HepG2 (cell line): Measurements from ENCODE around the gene NCOA6. TPM values are rescaled to one million over a fixed set of nuclear protein-coding genes. Genes with fewer than 3 reads are reported as not detected.
A peak's percentile ranks its signal among the peaks of the same experiment; 100 is the strongest.

Experiments
- DPF2 ChIP-seq: sonication (generic); formaldehyde crosslinking; IDR thresholded peaks from 2 replicates; pipeline ENCODE4 v1.4.0; 2020; ENCODE audit warnings: mild to moderate bottlenecking, low read depth, missing genetic modification reagents, borderline replicate concordance
- FOXA3 ChIP-seq: IDR thresholded peaks from 2 replicates; pipeline ENCODE4 v1.6.1; 2016; ENCODE audit warnings: missing genetic modification reagents, missing compliant biosample characterization
- HIVEP1 ChIP-seq: sonication (generic); formaldehyde crosslinking; IDR thresholded peaks from 2 replicates; pipeline ENCODE4 v1.4.0; 2020; ENCODE audit warnings: mild to moderate bottlenecking, missing genetic modification reagents
- KAT8 ChIP-seq: IDR thresholded peaks from 2 replicates; pipeline ENCODE4 v1.6.1; 2016; ENCODE audit warnings: missing genetic modification reagents, missing compliant biosample characterization
- MTA3 ChIP-seq: sonication (generic); formaldehyde crosslinking; IDR thresholded peaks from 2 replicates; pipeline ENCODE4 v1.4.0; 2020; ENCODE audit warnings: missing genetic modification reagents
- ZNF235 ChIP-seq: sonication (generic); formaldehyde crosslinking; IDR thresholded peaks from 2 replicates; pipeline ENCODE4 v1.8.1; 2023; ENCODE audit warnings: mild to moderate bottlenecking, missing genetic modification reagents, borderline replicate concordance
- polyA plus RNA-seq, 8 experiments: library from polyadenylated mRNA; depleted of rRNA in 3 of 8; stranded (reverse) in 7 of 8; unstranded in 1 of 8; fragments of >200 nt; fragmentation: Illumina TruSeq in 4 of 8; extraction: Trizol in 4 of 8; gene quantifications; 2 replicates each; pipeline versions ENCODE4 v1.2.1 to v1.2.3, GENCODE V29; 2011 to 2016; ENCODE audit warnings: low read depth in 4 of 8, missing spikeins in 1 of 8, mixed read lengths in 1 of 8; ENCODE audit not compliant: insufficient read depth in 1 of 8
- total RNA-seq, 5 experiments: library from RNA; depleted of rRNA; stranded (reverse); fragments of >200 nt; fragmentation: Illumina TruSeq; extraction: Trizol; gene quantifications; 2 replicates each; pipeline ENCODE4 v1.2.3, GENCODE V29; 2016; ENCODE audit warnings: low read depth in 1 of 5
- TF ChIP-seq, protein P1 (sequence below): sonication (generic); formaldehyde crosslinking; conservative IDR thresholded peaks from 2 replicates; pipeline ENCODE4 v1.8.0; 2022; ENCODE audit warnings: mild to moderate bottlenecking, moderate library complexity, missing genetic modification reagents
- TF ChIP-seq, protein P2 (sequence below): sonication (generic); formaldehyde crosslinking; IDR thresholded peaks from 2 replicates; pipeline ENCODE4 v1.4.0; 2020; ENCODE audit warnings: missing genetic modification reagents
- TF ChIP-seq, protein P3 (sequence below): sonication (generic); formaldehyde crosslinking; IDR thresholded peaks from 2 replicates; pipeline ENCODE4 v1.8.0; 2022; ENCODE audit warnings: mild to moderate bottlenecking, missing genetic modification reagents; ENCODE audit not compliant: insufficient replicate concordance

The NCOA6 gene
- total and polyA plus RNA-seq, 2 of the 13 experiments (the other 11 are each of a cell fraction or from before 2014, with no cell fraction given): 11.2 to 29.3 TPM

DNA sequence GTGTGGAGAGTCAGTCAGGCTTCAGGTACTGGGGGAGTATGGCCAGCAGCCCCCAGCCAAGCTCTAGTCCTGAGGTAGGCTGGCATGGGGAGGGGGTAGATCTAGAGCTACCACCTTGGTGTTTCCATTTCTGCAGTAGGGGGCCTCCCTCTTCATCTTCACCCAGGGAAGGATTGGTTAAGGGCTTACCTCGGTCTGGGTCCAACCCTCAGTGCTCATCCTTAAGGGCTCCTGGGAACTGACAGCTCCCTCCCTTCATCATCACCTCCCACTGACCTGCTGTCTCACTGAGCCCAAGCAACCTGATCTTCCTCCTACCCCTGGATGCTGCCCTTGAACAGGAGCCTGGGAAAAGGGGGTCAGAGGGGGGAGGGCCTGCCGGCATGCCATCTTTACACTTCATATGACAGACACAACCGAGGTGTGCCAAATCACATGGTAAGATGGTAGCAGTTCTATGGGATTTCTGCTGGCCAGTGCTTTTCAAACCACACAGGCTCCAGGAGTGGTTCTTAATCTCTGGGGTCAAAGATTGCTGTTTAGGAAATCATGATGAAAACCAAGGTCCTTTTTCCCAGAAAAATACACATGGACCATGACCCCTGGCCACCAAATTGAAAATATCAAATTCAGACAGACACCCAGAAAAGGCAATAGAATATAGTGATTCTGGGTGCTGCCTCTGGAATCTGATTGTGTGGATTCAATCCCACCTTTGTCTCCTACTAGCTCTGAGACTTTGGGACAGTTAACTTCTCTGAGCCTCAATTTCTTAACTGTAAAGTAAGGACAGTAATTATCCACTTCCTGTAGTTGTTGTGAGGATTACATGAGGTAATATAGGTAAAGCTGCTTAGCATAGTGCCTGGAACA, 118.3 kb downstream of the NCOA6 start (continued):
- TF ChIP-seq, protein P1, sequence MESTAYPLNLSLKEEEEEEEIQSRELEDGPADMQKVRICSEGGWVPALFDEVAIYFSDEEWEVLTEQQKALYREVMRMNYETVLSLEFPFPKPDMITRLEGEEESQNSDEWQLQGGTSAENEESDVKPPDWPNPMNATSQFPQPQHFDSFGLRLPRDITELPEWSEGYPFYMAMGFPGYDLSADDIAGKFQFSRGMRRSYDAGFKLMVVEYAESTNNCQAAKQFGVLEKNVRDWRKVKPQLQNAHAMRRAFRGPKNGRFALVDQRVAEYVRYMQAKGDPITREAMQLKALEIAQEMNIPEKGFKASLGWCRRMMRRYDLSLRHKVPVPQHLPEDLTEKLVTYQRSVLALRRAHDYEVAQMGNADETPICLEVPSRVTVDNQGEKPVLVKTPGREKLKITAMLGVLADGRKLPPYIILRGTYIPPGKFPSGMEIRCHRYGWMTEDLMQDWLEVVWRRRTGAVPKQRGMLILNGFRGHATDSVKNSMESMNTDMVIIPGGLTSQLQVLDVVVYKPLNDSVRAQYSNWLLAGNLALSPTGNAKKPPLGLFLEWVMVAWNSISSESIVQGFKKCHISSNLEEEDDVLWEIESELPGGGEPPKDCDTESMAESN: no peak
- TF ChIP-seq FOXA3 (CRISPR knock-in tag): peak; percentile 87
- peak; percentile 62; the same call in 1 of the 2 replicates for TF ChIP-seq KAT8
- TF ChIP-seq MTA3 (CRISPR knock-in tag): no peak
- TF ChIP-seq DPF2: peak; percentile 62; the same call in 1 of the 2 replicates
- TF ChIP-seq HIVEP1 (CRISPR knock-in tag): peak; percentile 76; the same call in 1 of the 2 replicates
- TF ChIP-seq, protein P2, sequence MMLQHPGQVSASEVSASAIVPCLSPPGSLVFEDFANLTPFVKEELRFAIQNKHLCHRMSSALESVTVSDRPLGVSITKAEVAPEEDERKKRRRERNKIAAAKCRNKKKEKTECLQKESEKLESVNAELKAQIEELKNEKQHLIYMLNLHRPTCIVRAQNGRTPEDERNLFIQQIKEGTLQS (CRISPR knock-in tag): peak; percentile 37; the same call in 1 of the 2 replicates
- TF ChIP-seq, protein P3, sequence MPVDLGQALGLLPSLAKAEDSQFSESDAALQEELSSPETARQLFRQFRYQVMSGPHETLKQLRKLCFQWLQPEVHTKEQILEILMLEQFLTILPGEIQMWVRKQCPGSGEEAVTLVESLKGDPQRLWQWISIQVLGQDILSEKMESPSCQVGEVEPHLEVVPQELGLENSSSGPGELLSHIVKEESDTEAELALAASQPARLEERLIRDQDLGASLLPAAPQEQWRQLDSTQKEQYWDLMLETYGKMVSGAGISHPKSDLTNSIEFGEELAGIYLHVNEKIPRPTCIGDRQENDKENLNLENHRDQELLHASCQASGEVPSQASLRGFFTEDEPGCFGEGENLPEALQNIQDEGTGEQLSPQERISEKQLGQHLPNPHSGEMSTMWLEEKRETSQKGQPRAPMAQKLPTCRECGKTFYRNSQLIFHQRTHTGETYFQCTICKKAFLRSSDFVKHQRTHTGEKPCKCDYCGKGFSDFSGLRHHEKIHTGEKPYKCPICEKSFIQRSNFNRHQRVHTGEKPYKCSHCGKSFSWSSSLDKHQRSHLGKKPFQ (CRISPR knock-in tag): peak; percentile 84
- 0 out of 2 replicates have a peak, but pooled peaks have one; percentile 47 for TF ChIP-seq ZNF235 (CRISPR knock-in tag)
